OCI-LY3 (cell line): ENCODE results near the gene CAMTA1.

Source experiments
- EZH2phosphoT487 ChIP-seq: fragments of 200-600 bp; shearing (Covaris generic); IDR thresholded peaks from 2 replicates; pipeline ENCODE4 v1.6.1; 2018; ENCODE audit warnings: antibody characterized with exemption, mixed run types, low read depth
- TF ChIP-seq, protein P1 (sequence below): fragments of 200-600, 300-600 bp; sonication (generic); IDR thresholded peaks from 2 replicates; pipeline ENCODE4 v1.5.1; 2014; ENCODE audit warnings: antibody characterized with exemption, low read length, low read depth

DNA sequence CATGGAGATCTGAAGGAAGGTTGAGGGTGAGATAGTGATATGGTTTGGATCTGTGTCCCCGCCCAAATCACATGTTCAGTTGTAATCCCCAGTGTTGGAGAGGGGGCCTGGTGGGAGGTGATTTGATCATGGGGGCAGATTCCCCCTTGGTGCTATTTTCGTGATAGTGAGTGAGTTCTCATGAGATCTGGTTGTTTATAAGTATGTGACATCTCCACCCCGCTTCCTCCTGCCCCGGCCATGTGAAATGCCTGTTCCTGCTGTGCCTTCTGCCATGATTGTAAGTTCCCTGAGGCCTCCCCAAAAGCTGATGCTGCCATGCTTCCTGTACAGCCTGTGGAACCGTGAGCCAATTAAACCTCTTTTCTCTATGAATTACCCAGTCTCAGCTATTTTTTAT lies 533.9 kb downstream of the CAMTA1 start:
- TF ChIP-seq, protein P1, sequence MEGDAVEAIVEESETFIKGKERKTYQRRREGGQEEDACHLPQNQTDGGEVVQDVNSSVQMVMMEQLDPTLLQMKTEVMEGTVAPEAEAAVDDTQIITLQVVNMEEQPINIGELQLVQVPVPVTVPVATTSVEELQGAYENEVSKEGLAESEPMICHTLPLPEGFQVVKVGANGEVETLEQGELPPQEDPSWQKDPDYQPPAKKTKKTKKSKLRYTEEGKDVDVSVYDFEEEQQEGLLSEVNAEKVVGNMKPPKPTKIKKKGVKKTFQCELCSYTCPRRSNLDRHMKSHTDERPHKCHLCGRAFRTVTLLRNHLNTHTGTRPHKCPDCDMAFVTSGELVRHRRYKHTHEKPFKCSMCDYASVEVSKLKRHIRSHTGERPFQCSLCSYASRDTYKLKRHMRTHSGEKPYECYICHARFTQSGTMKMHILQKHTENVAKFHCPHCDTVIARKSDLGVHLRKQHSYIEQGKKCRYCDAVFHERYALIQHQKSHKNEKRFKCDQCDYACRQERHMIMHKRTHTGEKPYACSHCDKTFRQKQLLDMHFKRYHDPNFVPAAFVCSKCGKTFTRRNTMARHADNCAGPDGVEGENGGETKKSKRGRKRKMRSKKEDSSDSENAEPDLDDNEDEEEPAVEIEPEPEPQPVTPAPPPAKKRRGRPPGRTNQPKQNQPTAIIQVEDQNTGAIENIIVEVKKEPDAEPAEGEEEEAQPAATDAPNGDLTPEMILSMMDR = no peak
- no peak for TF ChIP-seq EZH2phosphoT487
